Left lung (tissue), 14 donors: ENCODE results near the gene NDUFS1. TPM values are rescaled to one million over a fixed set of nuclear protein-coding genes. Genes with fewer than 3 reads are reported as not detected.
"Not testable (repeated sequence)": the region's sequence is repeated elsewhere in the genome, so short reads cannot be mapped to it uniquely, and the experiment has no call there.

Experiments used
- ATAC-seq: fragments of 200-7000 bp; cut with Tn5 transposase; one replicate; pipeline ENCODE4 v1.9.1; 2020; ENCODE audit warnings: moderate library complexity
- DNase-seq, 4 donors: peaks; one replicate each; pipeline ENCODE4 v3.0.0-alpha.2; 2013 to 2020
- H3K27ac ChIP-seq, 2 donors: fragments of 200-600 bp; sonication (generic) in 1 of 2; one replicate each; pipeline versions ENCODE4 v1.5.0 to v1.8.0; 2020 to 2021
- H3K27me3 ChIP-seq, 2 donors: fragments of 200-600 bp; sonication (generic) in 1 of 2; one replicate each; pipeline versions ENCODE4 v1.5.0 to v1.8.0; 2020 to 2021
- H3K36me3 ChIP-seq, 2 donors: fragments of 200-600 bp; sonication (generic) in 1 of 2; one replicate each; pipeline versions ENCODE4 v1.5.0 to v1.8.0; 2020 to 2021
- H3K4me1 ChIP-seq, 2 donors: fragments of 200-600 bp; one replicate each; pipeline ENCODE4 v1.8.0; 2021
- H3K4me3 ChIP-seq, 2 donors: fragments of 200-600 bp; sonication (generic) in 1 of 2; one replicate each; pipeline versions ENCODE4 v1.5.0 to v1.8.0; 2020 to 2021; ENCODE audit warnings: mild to moderate bottlenecking in 1 of 2
- H3K9me3 ChIP-seq, 2 donors: fragments of 200-600 bp; sonication (generic) in 1 of 2; one replicate each; pipeline versions ENCODE4 v1.5.0 to v1.8.0; 2020 to 2021
- CTCF ChIP-seq, 2 donors: fragments of 200-600 bp; sonication (generic) in 1 of 2; IDR thresholded peaks; one replicate each; pipeline versions ENCODE4 v1.5.0 to v1.8.0; 2021; ENCODE audit warnings: antibody characterized with exemption in 2 of 2
- intact Hi-C, 2 donors: fragments of 100-400 bp; cut with DNase I; formaldehyde crosslinking; loops; one replicate each; pipeline versions ENCODE4 v1.11.2 to v1.14.2; 2022
- long read RNA-seq, 12 donors: library from polyadenylated mRNA in 2 of 12; unstranded in 2 of 12; transcript quantifications; one replicate each; pipeline ENCODE4 v2.0.0 and lab custom pipeline, GENCODE V29; 2019 to 2026
- polyA plus RNA-seq, 6 donors: library from polyadenylated mRNA; unstranded; fragments of 120-200 nt; gene quantifications; one replicate each; pipeline ENCODE4 v1.2.1, GENCODE V29; 2013; ENCODE audit not compliant: insufficient read length in 6 of 6
- total RNA-seq, 2 donors: library from RNA; stranded (reverse); fragmentation: NEBNext Ultra II Directional; extraction: Animal tissue kit (Norgen Biotek cat#: 25700); gene quantifications; one replicate each; pipeline ENCODE4 v1.2.1, GENCODE V29; 2021
- donor health status: DM: no; HTN: yes; CAD: no.
- donor health status: DM: no; HTN: no; CAD: no.

The NDUFS1 gene
- total RNA-seq (10 to 100 TPM; 74.6 to 79.8 TPM), polyA plus RNA-seq (10 to 100 TPM; 48.5 to 64.3 (median 56.4) TPM)
- long read RNA-seq, donor 1, full-length matches to known transcripts = 10 of 37 reads
- long read RNA-seq, donor 1, partial matches to known transcripts = 27 of 37 reads
- long read RNA-seq, donor 1, other reads (novel, unspliced or antisense) = 0 of 37 reads
- long read RNA-seq, donor 2, full-length matches to known transcripts = 13 of 2,142 reads
- long read RNA-seq, donor 2, partial matches to known transcripts = 2,062 of 2,142 reads
- long read RNA-seq, donor 2, other reads (novel, unspliced or antisense) = 67 of 2,142 reads
- long read RNA-seq, donor 3, full-length matches to known transcripts = 3 of 13 reads
- long read RNA-seq, donor 3, partial matches to known transcripts = 10 of 13 reads
- long read RNA-seq, donor 3, other reads (novel, unspliced or antisense) = 0 of 13 reads
- long read RNA-seq, donor 4, full-length matches to known transcripts = 14 of 22 reads
- long read RNA-seq, donor 4, partial matches to known transcripts = 2 of 22 reads
- long read RNA-seq, donor 4, other reads (novel, unspliced or antisense) = 6 of 22 reads
- long read RNA-seq, donor 5, full-length matches to known transcripts = 8 of 1,628 reads
- long read RNA-seq, donor 5, partial matches to known transcripts = 1,579 of 1,628 reads
- long read RNA-seq, donor 5, other reads (novel, unspliced or antisense) = 41 of 1,628 reads
- long read RNA-seq, donor 6, full-length matches to known transcripts = 11 of 2,409 reads
- long read RNA-seq, donor 6, partial matches to known transcripts = 2,296 of 2,409 reads
- long read RNA-seq, donor 6, other reads (novel, unspliced or antisense) = 102 of 2,409 reads
- long read RNA-seq, donor 7, full-length matches to known transcripts = 5 of 1,409 reads
- long read RNA-seq, donor 7, partial matches to known transcripts = 343 of 1,409 reads
- long read RNA-seq, donor 7, other reads (novel, unspliced or antisense) = 1,061 of 1,409 reads
- long read RNA-seq, donor 8, full-length matches to known transcripts = 3 of 17 reads
- long read RNA-seq, donor 8, partial matches to known transcripts = 14 of 17 reads
- long read RNA-seq, donor 8, other reads (novel, unspliced or antisense) = 0 of 17 reads
- long read RNA-seq, donor 9 = 0 reads
- long read RNA-seq, donor 10, full-length matches to known transcripts = 9 of 12 reads
- long read RNA-seq, donor 10, partial matches to known transcripts = 0 of 12 reads
- long read RNA-seq, donor 10, other reads (novel, unspliced or antisense) = 3 of 12 reads
- long read RNA-seq, donor 11, full-length matches to known transcripts = 13 of 1,140 reads
- long read RNA-seq, donor 11, partial matches to known transcripts = 1,085 of 1,140 reads
- long read RNA-seq, donor 11, other reads (novel, unspliced or antisense) = 42 of 1,140 reads
- long read RNA-seq, donor 12, full-length matches to known transcripts = 6 of 2,068 reads
- long read RNA-seq, donor 12, partial matches to known transcripts = 2,004 of 2,068 reads
- long read RNA-seq, donor 12, other reads (novel, unspliced or antisense) = 58 of 2,068 reads

DNA sequence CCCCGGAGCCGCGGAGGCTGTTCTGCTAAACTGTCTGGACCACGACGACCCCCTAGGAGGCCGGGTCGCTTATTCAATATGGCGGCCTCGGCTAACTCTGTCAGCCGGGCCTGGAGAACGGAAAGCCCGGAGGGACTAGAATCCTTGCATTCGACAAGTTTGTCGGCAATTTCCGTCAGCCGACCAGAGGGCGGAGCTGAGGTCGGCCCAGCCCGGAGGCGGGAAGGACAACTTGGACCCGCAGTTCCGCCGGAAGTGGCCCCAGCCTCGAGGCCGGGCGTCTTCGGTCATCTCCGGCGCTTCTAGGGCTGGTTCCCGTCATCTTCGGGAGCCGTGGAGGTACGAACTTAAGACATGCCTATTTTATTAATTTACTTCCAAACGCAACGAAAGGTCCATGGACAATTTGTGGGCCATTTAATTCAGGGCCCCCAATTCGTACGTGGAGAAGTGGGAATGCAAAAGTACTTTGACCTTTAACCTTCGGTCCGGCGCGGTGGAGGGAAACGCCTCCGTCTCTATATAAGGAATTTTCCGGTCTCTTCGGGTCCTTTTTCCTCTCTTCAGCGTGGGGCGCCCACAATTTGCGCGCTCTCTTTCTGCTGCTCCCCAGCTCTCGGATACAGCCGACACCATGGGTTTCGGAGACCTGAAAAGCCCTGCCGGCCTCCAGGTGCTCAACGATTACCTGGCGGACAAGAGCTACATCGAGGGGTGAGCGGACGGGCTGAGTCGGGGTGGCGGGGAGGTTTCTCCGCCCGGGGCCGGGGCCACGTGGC lies at the start of gene NDUFS1, which contains the start of gene EEF1B2:
TSS of gene NDUFS1 (minus strand) at position 99 of the 779 bp plus-strand sequence. CDS start 5,766 bp downstream, outside the sequence.
TSS of gene EEF1B2 (plus strand) at position 550 of the 779 bp plus-strand sequence. CDS start at position 635, 85 bp downstream.
- no peak for TF ChIP-seq CTCF (IDR thresholded peaks at IDR 0.05)
- H3K9me3 ChIP-seq = no peaks in the 10 kb centered on the region
- H3K27me3 ChIP-seq = no peaks in the 10 kb centered on the region
- intact Hi-C loops = loop anchor here in 1 of 2 donors (10.0 kb wide), 1 partner anchor 75 kb away; the partner anchor contains the start of gene INO80D
- H3K27ac ChIP-seq = peak within 1 kb of the TSS; percentile 86 to 95
- ATAC-seq (peak; percentile 96), DNase-seq (peak; percentile 97 to 99 (median 98))
- H3K36me3 ChIP-seq = peaks cover 0 to 36% of the 10 kb centered on the region in 2 donors
- H3K4me3 ChIP-seq = peak within 1 kb of the TSS; percentile 74 to 90
- H3K4me1 ChIP-seq = peaks cover 11 to 55% of the 10 kb centered on the region in 2 donors

GRCh38 chr2:206208900-206209299 lies 49.7 kb upstream of the NDUFS1 start:
- DNase-seq = no peak
- no peak overlapping the region for H3K4me3 ChIP-seq
- H3K4me1 ChIP-seq = no peaks in the 10 kb centered on the region
- no peaks in the 10 kb centered on the region for H3K9me3 ChIP-seq
- no peaks in the 10 kb centered on the region for H3K36me3 ChIP-seq
- no peak for TF ChIP-seq CTCF (IDR thresholded peaks at IDR 0.05)
- H3K27me3 ChIP-seq = peaks cover 0 to 11% of the 10 kb centered on the region in 2 donors
- no peak for ATAC-seq
- intact Hi-C loops = no loop called here
- no peak overlapping the region for H3K27ac ChIP-seq

- H3K27me3 ChIP-seq = peaks cover 0 to 14% of the 10 kb centered on the region in 2 donors
- ATAC-seq, DNase-seq, H3K4me1 ChIP-seq, H3K4me3 ChIP-seq, H3K36me3 ChIP-seq, intact Hi-C loops, H3K27ac ChIP-seq, H3K9me3 ChIP-seq: not testable (repeated sequence)
Observed at GRCh38 chr2:206207316-206207715, 48.1 kb upstream of the NDUFS1 start.

GRCh38 chr2:206204710-206205109 lies 45.5 kb upstream of the NDUFS1 start:
- Histone ChIP-seq H3K27me3 (peaks cover 0 to 20% of the 10 kb centered on the region in 2 donors), H3K27ac (no peak overlapping the region), H3K36me3 (no peaks in the 10 kb centered on the region), H3K4me3 (no peak overlapping the region), H3K9me3 (no peaks in the 10 kb centered on the region), H3K4me1 (no peaks in the 10 kb centered on the region)
- DNase-seq = no peak
- TF ChIP-seq CTCF (IDR thresholded peaks at IDR 0.05) = no peak
- intact Hi-C loops = no loop called here
- no peak for ATAC-seq
